ENCODE data around the gene WDR59. TPM values are rescaled to one million over a fixed set of nuclear protein-coding genes. Genes with fewer than 3 reads are reported as not detected.

WDR59 gene
- total RNA-seq, 2 experiments from 2014 or later: 67.1 to 72.3 TPM

DNA sequence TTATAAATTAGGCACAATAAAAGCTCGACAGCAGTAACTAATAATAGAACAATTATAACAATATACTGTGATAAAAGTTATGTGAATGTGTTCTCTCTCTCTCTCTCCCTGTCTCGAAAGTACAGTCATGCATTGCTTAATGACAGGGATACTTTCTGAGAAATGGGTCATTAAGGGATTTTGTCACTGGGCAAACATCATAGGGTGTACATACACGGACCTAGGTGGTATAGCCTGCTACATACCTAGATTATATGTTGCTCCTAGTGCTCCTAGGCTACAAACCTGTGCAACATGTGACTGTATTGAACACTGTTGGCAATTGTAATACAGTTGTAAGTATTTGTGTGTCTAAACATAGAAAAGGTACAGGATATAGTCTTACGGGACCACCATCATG lies 20.8 kb upstream of the WDR59 start:
- DNase-seq: no peak
- CTCF ChIA-PET: interaction anchor here (1.1 to 2.3 kb wide), 3 partner anchors 69 to 105 kb away, joined by 3 to 16 read pairs (median 3); no protein-coding TSS in a partner anchor
- POLR2A ChIA-PET: interaction anchor here (0.9 kb wide), 1 partner anchor 106 kb away, joined by 5 read pairs; no protein-coding TSS in a partner anchor
- H3K27ac Mint-ChIP-seq: no peak overlapping the region
- H3K36me3 Mint-ChIP-seq (ENCODE audit: low read depth): peaks cover 10% of the 10 kb centered on the region
- H3K27me3 Mint-ChIP-seq: no peaks in the 10 kb centered on the region
- peaks cover 31% of the 10 kb centered on the region for H3K4me1 Mint-ChIP-seq
- no peaks in the 10 kb centered on the region for H3K9me3 Mint-ChIP-seq
- no peak overlapping the region for H3K4me3 Mint-ChIP-seq

DNA sequence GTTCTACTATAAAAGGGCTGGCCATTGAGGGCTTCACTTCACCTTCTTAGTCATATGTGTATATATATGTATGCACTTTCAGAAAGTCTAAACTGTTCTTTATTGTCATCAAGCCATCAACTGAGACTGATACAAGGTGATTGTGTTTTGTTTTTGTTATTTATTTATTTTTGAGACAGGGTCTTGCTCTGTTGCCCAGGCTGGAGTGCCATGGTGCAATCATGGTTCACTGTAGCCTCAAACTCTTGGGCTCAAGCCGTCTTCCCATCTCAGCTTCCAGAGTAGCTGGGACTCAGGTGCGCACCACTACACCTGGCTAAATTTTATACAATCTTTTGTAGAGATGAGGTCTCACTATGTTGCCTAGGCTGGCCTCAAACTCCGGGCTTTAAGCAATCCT lies 19.5 kb upstream of the WDR59 start:
- ChIA-PET CTCF (interaction anchor here (1.1 to 2.3 kb wide), 2 partner anchors 57 to 106 kb away, joined by 3 to 16 read pairs; no protein-coding TSS in a partner anchor), POLR2A (no interaction called here)
- no peak overlapping the region for H3K27ac Mint-ChIP-seq
- H3K36me3 Mint-ChIP-seq (ENCODE audit: low read depth): peaks cover 14% of the 10 kb centered on the region
- no peaks in the 10 kb centered on the region for H3K9me3 Mint-ChIP-seq
- no peak for DNase-seq
- peaks cover 5% of the 10 kb centered on the region for H3K27me3 Mint-ChIP-seq
- H3K4me1 Mint-ChIP-seq: peaks cover 37% of the 10 kb centered on the region
- no peak overlapping the region for H3K4me3 Mint-ChIP-seq

DNA sequence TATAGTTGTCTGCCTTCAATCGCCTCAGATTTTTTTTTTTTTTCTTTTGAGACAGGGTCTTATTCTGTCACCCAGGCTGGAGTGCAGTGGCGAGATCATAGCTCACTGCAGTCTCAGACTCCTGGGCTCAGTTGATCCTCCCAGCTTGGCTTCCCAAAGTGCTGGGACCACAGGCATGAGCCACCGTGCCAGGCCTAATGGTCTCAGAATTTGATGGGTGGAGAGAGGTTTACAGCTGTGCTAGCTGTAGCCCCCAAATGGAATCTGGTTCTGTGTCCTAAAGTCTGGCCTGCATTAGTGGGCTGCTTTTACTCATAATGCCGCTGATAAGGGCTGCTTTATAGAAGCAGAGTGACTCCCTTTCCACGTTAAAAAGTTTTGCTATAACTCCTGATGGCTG lies 19.0 kb upstream of the WDR59 start:
- no peak overlapping the region for H3K27ac Mint-ChIP-seq
- H3K36me3 Mint-ChIP-seq (ENCODE audit: low read depth): peaks cover 14% of the 10 kb centered on the region
- no peak overlapping the region for H3K4me3 Mint-ChIP-seq
- POLR2A ChIA-PET: no interaction called here
- H3K4me1 Mint-ChIP-seq: peaks cover 32% of the 10 kb centered on the region
- DNase-seq: no peak
- H3K9me3 Mint-ChIP-seq: no peaks in the 10 kb centered on the region
- CTCF ChIA-PET: no interaction called here
- peaks cover 5% of the 10 kb centered on the region for H3K27me3 Mint-ChIP-seq

DNA sequence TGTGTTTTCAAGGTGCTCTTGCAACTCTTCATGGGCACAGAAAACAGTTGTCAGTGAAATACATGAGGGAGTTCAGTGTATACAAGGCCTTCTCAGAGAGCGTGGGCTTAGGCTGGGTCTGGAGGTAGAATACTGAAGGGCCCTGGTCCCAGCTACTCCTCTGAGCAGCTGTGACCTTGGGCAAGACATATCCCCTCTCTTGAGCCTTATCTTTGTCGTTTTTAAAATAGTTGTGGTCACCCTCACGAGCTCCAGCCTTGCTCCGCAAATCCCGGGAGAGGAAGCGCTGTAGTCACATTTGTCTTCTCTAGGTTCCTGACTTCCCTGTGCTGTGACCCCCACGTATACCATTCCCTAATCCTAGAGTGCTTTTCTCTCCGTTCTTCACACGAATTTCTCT lies 17.6 kb upstream of the WDR59 start:
- peaks cover 5% of the 10 kb centered on the region for H3K27me3 Mint-ChIP-seq
- peaks cover 38% of the 10 kb centered on the region for H3K4me1 Mint-ChIP-seq
- H3K36me3 Mint-ChIP-seq (ENCODE audit: low read depth): peaks cover 11% of the 10 kb centered on the region
- POLR2A ChIA-PET: no interaction called here
- DNase-seq: no peak
- no peak overlapping the region for H3K27ac Mint-ChIP-seq
- no peak overlapping the region for H3K4me3 Mint-ChIP-seq
- no peaks in the 10 kb centered on the region for H3K9me3 Mint-ChIP-seq
- CTCF ChIA-PET: interaction anchor here (1.6 to 1.8 kb wide), 2 partner anchors 107 to 109 kb away, joined by 6 to 13 read pairs; no protein-coding TSS in a partner anchor

DNA sequence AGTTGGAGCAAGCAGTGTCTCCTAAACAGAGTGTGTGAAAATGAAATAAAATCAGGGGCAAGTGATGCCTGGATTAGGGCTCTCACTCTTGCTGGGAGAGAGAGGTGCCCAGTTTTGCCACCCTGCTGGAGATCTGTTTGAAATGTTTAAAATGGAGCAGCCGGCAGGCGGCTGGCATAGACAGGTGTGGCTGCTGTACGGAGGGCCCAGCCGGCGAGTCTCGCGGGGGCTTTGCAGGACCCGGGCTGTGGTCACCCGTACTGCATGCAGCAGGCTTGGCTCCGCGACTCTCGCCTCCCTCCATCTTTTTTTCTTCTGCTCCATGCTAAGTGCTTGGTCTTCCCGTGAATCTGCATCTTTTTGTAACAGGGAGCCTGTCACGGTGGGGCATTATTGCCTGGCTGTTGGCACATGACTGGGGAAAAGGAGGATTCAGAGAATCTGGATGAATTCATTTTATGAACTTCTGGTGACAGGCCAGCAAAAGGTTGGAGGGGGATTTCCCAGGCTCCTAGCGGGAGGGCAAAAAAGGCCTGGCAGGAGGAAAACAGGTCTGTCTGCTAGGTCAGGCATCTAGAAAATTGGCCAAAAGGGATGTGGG lies 15.7 kb upstream of the WDR59 start:
- ChIA-PET CTCF (interaction anchor here (1.6 to 7.4 kb wide), 2 partner anchors 110 to 111 kb away, joined by 13 to 186 read pairs; no protein-coding TSS in a partner anchor), POLR2A (interaction anchor here (0.9 to 2.7 kb wide), 2 partner anchors 11 to 110 kb away, joined by 3 to 18 read pairs; no protein-coding TSS in a partner anchor)
- DNase-seq: no peak
- peaks cover 9% of the 10 kb centered on the region for H3K36me3 Mint-ChIP-seq (ENCODE audit: low read depth)
- no peaks in the 10 kb centered on the region for H3K9me3 Mint-ChIP-seq
- H3K27me3 Mint-ChIP-seq: peaks cover 18% of the 10 kb centered on the region
- peaks cover 38% of the 10 kb centered on the region for H3K4me1 Mint-ChIP-seq
- no peak overlapping the region for H3K27ac Mint-ChIP-seq
- H3K4me3 Mint-ChIP-seq: peak overlapping the region; percentile 72

DNA sequence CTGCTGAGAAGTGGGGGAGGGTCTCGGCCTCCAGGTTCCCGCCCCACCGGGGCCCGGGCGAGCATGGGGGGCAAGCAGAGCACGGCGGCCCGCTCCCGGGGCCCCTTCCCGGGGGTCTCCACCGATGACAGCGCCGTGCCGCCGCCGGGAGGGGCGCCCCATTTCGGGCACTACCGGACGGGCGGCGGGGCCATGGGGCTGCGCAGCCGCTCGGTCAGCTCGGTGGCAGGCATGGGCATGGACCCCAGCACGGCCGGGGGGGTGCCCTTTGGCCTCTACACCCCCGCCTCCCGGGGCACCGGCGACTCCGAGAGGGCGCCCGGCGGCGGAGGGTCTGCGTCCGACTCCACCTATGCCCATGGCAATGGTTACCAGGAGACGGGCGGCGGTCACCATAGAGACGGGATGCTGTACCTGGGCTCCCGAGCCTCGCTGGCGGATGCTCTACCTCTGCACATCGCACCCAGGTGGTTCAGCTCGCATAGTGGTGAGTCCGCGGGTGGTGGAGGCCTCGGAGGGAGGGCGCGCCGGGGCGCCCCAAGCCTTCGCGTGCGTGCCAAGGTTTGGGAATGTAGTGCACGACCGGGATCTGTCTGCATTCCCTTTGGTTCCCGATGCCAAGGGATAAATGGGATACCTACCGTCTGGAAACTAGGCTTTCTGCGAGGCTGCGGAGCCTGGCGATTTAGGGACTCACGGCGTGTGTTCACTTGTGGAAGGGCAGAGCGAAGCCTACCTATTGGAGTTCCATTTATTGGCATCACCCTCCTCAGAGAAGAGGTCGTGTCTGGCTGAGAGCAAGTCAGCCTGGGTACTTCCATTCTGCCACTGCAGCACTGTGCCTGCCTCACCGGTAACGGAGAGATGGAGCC lies 14.9 kb upstream of the WDR59 start:
- POLR2A ChIA-PET: interaction anchor here (0.9 to 2.7 kb wide), 6 partner anchors 12 to 110 kb away, joined by 3 to 60 read pairs (median 8); partner anchors contain the start of gene WDR59
- DNase-seq: peak; percentile 68
- Mint-ChIP-seq H3K9me3 (no peaks in the 10 kb centered on the region), H3K27me3 (peaks cover 18% of the 10 kb centered on the region), H3K27ac (no peak overlapping the region), H3K36me3 (ENCODE audit: low read depth) (peaks cover 9% of the 10 kb centered on the region), H3K4me1 (peaks cover 38% of the 10 kb centered on the region), H3K4me3 (peak overlapping the region; percentile 72)
- CTCF ChIA-PET: interaction anchor here (0.6 to 7.4 kb wide), 2 partner anchors 111 to 516 kb away, joined by 4 to 186 read pairs; no protein-coding TSS in a partner anchor

DNA sequence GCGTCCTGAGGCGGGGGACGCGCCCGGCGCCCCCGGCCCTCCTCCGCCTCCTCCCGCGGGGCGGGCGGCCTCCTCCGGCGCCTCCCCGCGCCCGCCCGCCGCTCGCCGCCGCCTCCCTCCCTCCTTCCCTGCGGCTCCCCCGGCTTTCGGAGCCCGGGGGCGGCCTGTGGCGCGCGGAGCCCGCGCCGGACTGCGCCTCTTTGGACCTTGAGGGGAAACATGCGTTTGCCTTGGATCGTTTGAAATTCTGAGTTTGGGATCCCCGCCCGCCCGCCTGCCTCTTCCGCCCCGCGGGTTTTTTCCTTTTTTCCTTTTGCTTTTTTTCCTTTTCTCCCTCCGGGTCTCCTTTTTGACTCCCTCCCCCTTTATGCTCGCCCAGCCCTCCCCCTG lies 14.3 kb upstream of the WDR59 start:
- DNase-seq: peak; percentile 28
- H3K9me3 Mint-ChIP-seq: no peaks in the 10 kb centered on the region
- peak overlapping the region; percentile 72 for H3K4me3 Mint-ChIP-seq
- H3K36me3 Mint-ChIP-seq (ENCODE audit: low read depth): peaks cover 9% of the 10 kb centered on the region
- H3K27me3 Mint-ChIP-seq: peaks cover 18% of the 10 kb centered on the region
- CTCF ChIA-PET: interaction anchor here (0.6 to 7.4 kb wide), 2 partner anchors 111 to 516 kb away, joined by 4 to 186 read pairs; no protein-coding TSS in a partner anchor
- H3K4me1 Mint-ChIP-seq: peaks cover 37% of the 10 kb centered on the region
- no peak overlapping the region for H3K27ac Mint-ChIP-seq
- POLR2A ChIA-PET: interaction anchor here (1.7 to 2.7 kb wide), 5 partner anchors 12 to 111 kb away, joined by 6 to 60 read pairs (median 9); partner anchors contain the start of gene WDR59

DNA sequence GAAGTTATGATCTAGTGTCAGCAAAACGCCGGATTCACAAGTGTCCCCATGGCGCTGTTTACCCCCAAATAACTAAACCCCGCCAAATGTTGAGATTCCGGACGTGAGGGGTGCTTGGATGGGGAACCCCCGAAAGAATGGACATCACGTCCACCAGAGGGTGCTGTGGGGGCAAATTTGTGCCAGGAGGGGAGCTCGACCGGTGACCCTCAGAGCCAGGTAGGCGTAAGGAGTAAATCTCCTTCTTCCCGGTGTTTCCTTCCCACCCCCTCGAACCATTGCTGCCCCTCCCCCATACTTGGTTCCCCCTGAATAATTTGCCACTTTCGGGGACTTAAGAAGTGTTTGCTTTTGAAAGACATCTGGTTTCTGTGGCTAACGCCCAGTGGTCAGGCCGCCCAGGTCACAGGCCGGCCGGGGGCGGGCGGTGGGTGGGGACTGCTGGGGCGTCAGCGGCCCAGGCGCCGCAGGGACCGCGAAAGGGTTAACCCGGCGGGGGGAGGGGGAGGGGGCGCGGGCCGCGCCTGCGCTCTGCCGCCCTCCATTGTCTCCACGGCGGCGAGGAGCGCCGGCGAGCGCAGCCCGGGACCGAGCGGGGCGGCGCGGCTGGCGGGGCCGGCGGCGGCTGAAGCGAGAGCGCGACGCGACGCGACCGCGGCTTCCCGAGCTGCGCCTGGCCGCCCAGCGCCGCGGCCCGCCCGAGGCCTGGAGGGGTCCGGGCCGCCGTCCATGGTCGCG lies 13.7 kb upstream of the WDR59 start, which contains the start of gene ZNRF1:
ZNRF1 (plus strand) TSS at position 544 of the 738 bp plus-strand sequence. CDS start 648 bp downstream, outside the sequence.
- ChIA-PET CTCF (interaction anchor here (0.6 to 7.4 kb wide), 14 partner anchors 9 to 517 kb away, joined by 3 to 186 read pairs (median 5); partner anchors contain the start of gene WDR59), POLR2A (interaction anchor here (1.0 to 2.7 kb wide), 8 partner anchors 11 to 121 kb away, joined by 3 to 60 read pairs (median 7); partner anchors contain the start of gene WDR59)
- H3K4me1 Mint-ChIP-seq: peaks cover 35% of the 10 kb centered on the region
- peak within 1 kb of the TSS; percentile 77 for H3K4me3 Mint-ChIP-seq
- H3K36me3 Mint-ChIP-seq (ENCODE audit: low read depth): peaks cover 8% of the 10 kb centered on the region
- peak; percentile 83 for DNase-seq
- H3K27ac Mint-ChIP-seq: peak within 1 kb of the TSS; percentile 73
- no peaks in the 10 kb centered on the region for H3K9me3 Mint-ChIP-seq
- peaks cover 22% of the 10 kb centered on the region for H3K27me3 Mint-ChIP-seq

DNA sequence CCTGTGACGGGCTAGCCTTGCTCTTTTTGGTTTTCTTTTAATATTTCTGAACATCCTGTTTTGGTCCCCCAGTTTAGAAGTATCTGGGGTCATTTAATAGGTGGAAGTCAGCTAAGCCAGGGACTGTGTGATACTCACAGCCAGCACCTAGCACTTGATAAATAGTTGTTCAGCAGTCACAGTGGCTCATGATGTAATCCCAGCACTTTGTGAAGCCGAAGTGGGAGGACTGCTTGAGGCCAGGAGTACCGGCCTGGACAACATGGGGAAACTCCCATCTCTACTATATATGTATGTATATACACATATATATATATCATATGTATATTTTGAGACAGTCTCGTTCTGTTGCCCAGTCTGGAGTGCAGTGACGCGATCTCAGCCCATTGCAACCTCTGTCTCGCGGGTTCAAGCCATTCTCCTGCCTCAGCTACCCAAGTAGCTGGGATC lies 12.1 kb upstream of the WDR59 start:
- CTCF ChIA-PET: interaction anchor here (0.6 to 7.4 kb wide), 4 partner anchors 11 to 150 kb away, joined by 4 to 186 read pairs (median 23); partner anchors contain the start of gene WDR59
- Mint-ChIP-seq H3K4me3 (no peak overlapping the region), H3K36me3 (ENCODE audit: low read depth) (peaks cover 4% of the 10 kb centered on the region), H3K27ac (no peak overlapping the region), H3K27me3 (peaks cover 22% of the 10 kb centered on the region), H3K9me3 (no peaks in the 10 kb centered on the region), H3K4me1 (peaks cover 26% of the 10 kb centered on the region)
- POLR2A ChIA-PET: no interaction called here
- DNase-seq: no peak

DNA sequence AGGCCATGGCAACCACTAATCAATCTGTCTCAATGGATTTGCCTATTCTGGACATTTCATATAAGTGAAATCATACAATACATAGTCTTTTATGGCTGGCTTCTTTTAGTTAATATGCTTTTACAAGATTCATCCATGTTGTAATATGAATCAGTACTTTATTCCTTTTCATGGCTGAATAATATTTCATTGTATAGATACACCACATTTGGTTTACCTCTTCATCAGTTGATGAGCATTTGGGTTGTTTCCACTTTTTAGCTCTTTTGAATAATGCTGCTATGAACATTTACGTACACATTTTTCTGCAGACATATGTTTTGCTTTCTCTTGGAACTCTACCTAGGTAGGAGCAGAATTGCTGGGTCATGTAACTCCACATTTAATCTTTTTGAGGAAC lies 11.1 kb upstream of the WDR59 start:
- no peak for DNase-seq
- Mint-ChIP-seq H3K27me3 (peaks cover 22% of the 10 kb centered on the region), H3K4me1 (peaks cover 17% of the 10 kb centered on the region), H3K4me3 (no peak overlapping the region), H3K27ac (no peak overlapping the region), H3K9me3 (no peaks in the 10 kb centered on the region), H3K36me3 (ENCODE audit: low read depth) (peaks cover 4% of the 10 kb centered on the region)
- ChIA-PET POLR2A (no interaction called here), CTCF (interaction anchor here (0.9 to 7.4 kb wide), 3 partner anchors 10 to 149 kb away, joined by 3 to 186 read pairs (median 36); partner anchors contain the start of gene WDR59)

DNA sequence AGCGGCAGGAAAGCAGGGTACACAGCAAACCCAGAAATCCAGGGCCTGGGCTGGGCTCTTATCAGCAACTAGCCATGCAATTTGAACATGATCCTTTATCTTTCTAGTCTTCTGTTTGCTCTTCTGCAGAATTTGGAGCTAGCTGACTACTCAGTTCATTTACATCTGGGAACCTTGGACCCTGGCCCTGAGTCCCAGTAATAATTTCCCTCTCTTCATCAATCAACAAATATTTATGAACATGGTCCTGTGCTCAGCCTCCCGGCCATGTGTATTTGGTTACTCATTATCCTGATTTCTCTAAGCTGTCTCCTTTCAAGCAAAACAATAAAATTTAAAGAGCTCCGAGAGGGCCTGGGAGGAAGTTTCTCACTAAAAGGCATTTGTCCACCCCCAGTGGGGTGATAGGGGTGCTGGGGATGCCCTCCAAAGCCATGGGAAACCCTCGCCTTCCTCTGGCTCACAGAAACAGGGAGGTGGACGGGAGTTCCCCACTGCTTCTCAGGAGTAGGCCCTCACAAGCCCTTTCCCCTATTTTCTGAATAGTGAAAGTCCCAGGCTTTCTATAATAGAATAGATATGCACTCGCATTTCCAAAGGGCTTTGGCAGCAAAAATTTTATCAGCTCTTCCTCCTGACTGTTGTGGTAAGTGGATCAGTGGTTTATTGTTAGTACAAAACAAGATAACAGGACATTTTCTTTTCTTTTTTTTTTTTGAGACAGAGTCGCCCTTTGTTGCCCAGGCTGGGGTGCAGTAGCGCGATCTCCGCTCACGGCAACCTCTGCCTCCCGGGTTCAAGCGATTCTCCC lies 6.9 kb upstream of the WDR59 start:
- H3K27me3 Mint-ChIP-seq: peaks cover 14% of the 10 kb centered on the region
- H3K4me1 Mint-ChIP-seq: no peaks in the 10 kb centered on the region
- no peak for DNase-seq
- no peak overlapping the region for H3K27ac Mint-ChIP-seq
- CTCF ChIA-PET: interaction anchor here (1.6 to 2.1 kb wide), 2 partner anchors 20 to 120 kb away, joined by 6 read pairs; no protein-coding TSS in a partner anchor
- H3K4me3 Mint-ChIP-seq: no peak overlapping the region
- POLR2A ChIA-PET: no interaction called here
- no peaks in the 10 kb centered on the region for H3K9me3 Mint-ChIP-seq
- H3K36me3 Mint-ChIP-seq (ENCODE audit: low read depth): no peaks in the 10 kb centered on the region
